A549 (cell line): Measurements from ENCODE around the gene PRKCQ. TPM values are rescaled to one million over a fixed set of nuclear protein-coding genes. Genes with fewer than 3 reads are reported as not detected.

Experiments
- ATAC-seq, 2 experiments: fragments of 200-7000 bp in 1 of 2; fragments of >200 bp in 1 of 2; cut with Nextera tagmentation in 1 of 2; cut with Tn5 transposase in 1 of 2; 3 replicates each; pipeline versions ENCODE4 v1.8.0 to v1.9.1; 2018 to 2020; ENCODE audit warnings: mild to moderate bottlenecking in 1 of 2, moderate library complexity in 1 of 2
- CTCF ChIA-PET: fragments of 300-600 bp; sonication (Branson Sonifier 250); formaldehyde crosslinking; extraction: SDS; loops from one replicate; lab custom pipeline; 2021; ENCODE audit warnings: antibody characterized with exemption, inconsistent platforms; lab: Yijun Ruan, JAX
- POLR2A ChIA-PET: fragments of 350-600 bp; formaldehyde crosslinking; extraction: SDS; loops from one replicate; lab custom pipeline; 2021; ENCODE audit warnings: antibody characterized with exemption, inconsistent platforms; lab: Yijun Ruan, JAX
- DNase-seq, 2 experiments: peaks; one replicate each; pipeline versions ENCODE4 v3.0.0 to v3.0.0-alpha.2; 2011 to 2016; ENCODE audit warnings: low read depth in 1 of 2, low spot score in 1 of 2
- FAIRE-seq: peaks from 2 replicates; lab custom pipeline; 2011; peaks lifted over from hg19 to GRCh38; lab: Jason Lieb, UNC
- H3K27ac ChIP-seq, 2 experiments: fragments of >200 bp; sonication (Bioruptor Twin); formaldehyde crosslinking; 3 replicates each; pipeline ENCODE4 v1.5.1; 2016 to 2017
- H3K4me1 ChIP-seq: fragments of >200 bp; sonication (Bioruptor Twin); formaldehyde crosslinking; 3 replicates; pipeline ENCODE4 v1.6.1; 2016
- H3K4me2 ChIP-seq: fragments of >200 bp; sonication (Bioruptor Twin); formaldehyde crosslinking; 3 replicates; pipeline ENCODE4 v1.6.1; 2016
- H3K4me3 ChIP-seq: fragments of >200 bp; sonication (Bioruptor Twin); formaldehyde crosslinking; 3 replicates; pipeline ENCODE4 v1.5.1; 2016
- H3K9me3 ChIP-seq: fragments of >200 bp; sonication (Bioruptor Twin); formaldehyde crosslinking; 3 replicates; pipeline ENCODE4 v1.6.1; 2016
- CBX2 ChIP-seq: fragments of 200-600 bp; sonication (generic); IDR thresholded peaks from 2 replicates; pipeline ENCODE4 v1.6.1; 2016; ENCODE audit warnings: low read depth, mild to moderate bottlenecking, borderline replicate concordance
- CHD4 ChIP-seq: fragments of 200-600 bp; sonication (generic); IDR thresholded peaks from 2 replicates; pipeline ENCODE4 v1.6.1; 2016; ENCODE audit warnings: antibody characterized with exemption, mild to moderate bottlenecking, borderline replicate concordance
- CTCF ChIP-seq: fragments of >200 bp; sonication (Bioruptor Twin); formaldehyde crosslinking; IDR thresholded peaks from 3 replicates; pipeline ENCODE4 v1.5.1; 2016
- ELK1 ChIP-seq: fragments of 150-350 bp; IDR thresholded peaks from 2 replicates; pipeline ENCODE4 v1.6.1; 2014; ENCODE audit warnings: low read depth, mild to moderate bottlenecking, low read length
- EP300 ChIP-seq, 2 experiments: fragments of >200 bp; sonication (Bioruptor Twin); formaldehyde crosslinking; IDR thresholded peaks; 2 replicates in 1 of 2; 3 replicates in 1 of 2; pipeline ENCODE4 v1.6.1; 2016 to 2017
- FOSB ChIP-seq: fragments of 250-450 bp; sonication (Bioruptor Pico); IDR thresholded peaks from 2 replicates; pipeline ENCODE4 v1.5.0; 2020; ENCODE audit warnings: mild to moderate bottlenecking, moderate library complexity
- GATA3 ChIP-seq: IDR thresholded peaks from 2 replicates; pipeline ENCODE4 v1.6.1; 2012; ENCODE audit warnings: borderline replicate concordance
- HES2 ChIP-seq: fragments of >200 bp; sonication (Bioruptor Twin); formaldehyde crosslinking; IDR thresholded peaks from 2 replicates; pipeline ENCODE4 v1.6.1; 2016
- JUN ChIP-seq, 2 experiments: fragments of >200 bp; sonication (Bioruptor Twin); formaldehyde crosslinking; IDR thresholded peaks; 2 replicates in 1 of 2; 3 replicates in 1 of 2; pipeline ENCODE4 v1.6.1; 2016 to 2017
- KDM5A ChIP-seq: fragments of 200-600 bp; sonication (generic); IDR thresholded peaks from 2 replicates; pipeline ENCODE4 v1.6.1; 2016; ENCODE audit warnings: antibody characterized with exemption, mild to moderate bottlenecking
- MAZ ChIP-seq: fragments of 150-350 bp; IDR thresholded peaks from 2 replicates; pipeline ENCODE4 v1.6.1; 2014; ENCODE audit warnings: antibody characterized with exemption, low read depth, low read length, borderline replicate concordance
- NPAS2 ChIP-seq: fragments of 250-450 bp; sonication (Bioruptor Pico); IDR thresholded peaks from 2 replicates; pipeline ENCODE4 v1.8.0; 2022; ENCODE audit warnings: mild to moderate bottlenecking, moderate library complexity, borderline replicate concordance
- POLR2A ChIP-seq: IDR thresholded peaks from 2 replicates; pipeline ENCODE4 v1.6.1; 2012; ENCODE audit warnings: mild to moderate bottlenecking, low read length
- RAD21 ChIP-seq, 2 experiments: fragments of >200 bp in 1 of 2; sonication (Bioruptor Twin) in 1 of 2; formaldehyde crosslinking in 1 of 2; IDR thresholded peaks in 1 of 2; conservative IDR thresholded peaks in 1 of 2; 2 replicates in 1 of 2; 3 replicates in 1 of 2; pipeline ENCODE4 v1.6.1; 2012 to 2018; ENCODE audit warnings: inconsistent platforms in 1 of 2
- RARB ChIP-seq: fragments of 250-450 bp; sonication (Bioruptor Pico); IDR thresholded peaks from 2 replicates; pipeline ENCODE4 v1.8.0; 2021; ENCODE audit warnings: mild to moderate bottlenecking, moderate library complexity
- SMC3 ChIP-seq: fragments of >200 bp; sonication (Bioruptor Twin); formaldehyde crosslinking; IDR thresholded peaks from 3 replicates; pipeline ENCODE4 v1.6.1; 2018; ENCODE audit warnings: inconsistent platforms
- TP53 ChIP-seq: fragments of 250-450 bp; sonication (Bioruptor Pico); IDR thresholded peaks from 2 replicates; pipeline ENCODE4 v1.5.0; 2021; ENCODE audit warnings: mild to moderate bottlenecking, moderate library complexity
- ZC3H11A ChIP-seq: fragments of 450-650 bp; IDR thresholded peaks from 2 replicates; pipeline ENCODE4 v1.6.1; 2014; ENCODE audit warnings: antibody characterized with exemption, mild to moderate bottlenecking
- WGBS: methylation state at CpG from one replicate; pipeline ENCODE4 v1.1.6; 2017; ENCODE audit errors: missing lambda C conversion rate; 5-methylcytosine and 5-hydroxymethylcytosine counted together
- polyA plus RNA-seq, 4 experiments: library from polyadenylated mRNA; depleted of rRNA in 3 of 4; stranded (reverse); fragments of >200 nt; fragmentation: RNase III in 1 of 4; extraction: RNeasy Plus Mini Kit Qiagen cat#74134 plus additional on column Dnase treatment in 1 of 4; gene quantifications; 2 replicates in 3 of 4; 3 replicates in 1 of 4; pipeline ENCODE4 v1.2.3, GENCODE V29; 2011 to 2017
- TF ChIP-seq, protein P1 (sequence below): IDR thresholded peaks from 2 replicates; pipeline ENCODE4 v1.6.1; 2012; ENCODE audit warnings: low read depth, borderline replicate concordance
- TF ChIP-seq, protein P2 (sequence below): fragments of 250-450 bp; sonication (Bioruptor Pico); IDR thresholded peaks from 2 replicates; pipeline ENCODE4 v1.5.0; 2020; ENCODE audit warnings: low read depth, mild to moderate bottlenecking, moderate library complexity

Gene PRKCQ
- polyA plus RNA-seq, 2 of the 4 experiments (the other 2 are of a cell fraction), result 3.7 to 7.1 TPM

GRCh38 chr10:6418613-6419216 is 161.4 kb downstream of the PRKCQ start:
- no peak overlapping the region for H3K4me2 ChIP-seq
- WGBS, result 6% methylated on average over 2 of the region's 2 CpGs
- no peak for TF ChIP-seq SMC3
- no peak for TF ChIP-seq GATA3
- TF ChIP-seq ELK1, result no peak
- no peak for TF ChIP-seq TP53 (CRISPR knock-in tag)
- no peak for TF ChIP-seq HES2
- no peak for TF ChIP-seq JUN (IDR thresholded peaks at IDR 0.05)
- no peak for TF ChIP-seq POLR2A
- no peak for TF ChIP-seq EP300 (IDR thresholded peaks at IDR 0.05)
- TF ChIP-seq, protein P1, sequence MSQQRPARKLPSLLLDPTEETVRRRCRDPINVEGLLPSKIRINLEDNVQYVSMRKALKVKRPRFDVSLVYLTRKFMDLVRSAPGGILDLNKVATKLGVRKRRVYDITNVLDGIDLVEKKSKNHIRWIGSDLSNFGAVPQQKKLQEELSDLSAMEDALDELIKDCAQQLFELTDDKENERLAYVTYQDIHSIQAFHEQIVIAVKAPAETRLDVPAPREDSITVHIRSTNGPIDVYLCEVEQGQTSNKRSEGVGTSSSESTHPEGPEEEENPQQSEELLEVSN, result no peak
- no peak for TF ChIP-seq KDM5A
- TF ChIP-seq MAZ, result no peak
- TF ChIP-seq CHD4, result no peak
- TF ChIP-seq FOSB (CRISPR knock-in tag), result no peak
- no peak for TF ChIP-seq RARB (CRISPR knock-in tag)
- TF ChIP-seq, protein P2, sequence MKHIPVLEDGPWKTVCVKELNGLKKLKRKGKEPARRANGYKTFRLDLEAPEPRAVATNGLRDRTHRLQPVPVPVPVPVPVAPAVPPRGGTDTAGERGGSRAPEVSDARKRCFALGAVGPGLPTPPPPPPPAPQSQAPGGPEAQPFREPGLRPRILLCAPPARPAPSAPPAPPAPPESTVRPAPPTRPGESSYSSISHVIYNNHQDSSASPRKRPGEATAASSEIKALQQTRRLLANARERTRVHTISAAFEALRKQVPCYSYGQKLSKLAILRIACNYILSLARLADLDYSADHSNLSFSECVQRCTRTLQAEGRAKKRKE, result no peak
- no peak for TF ChIP-seq NPAS2
- TF ChIP-seq CBX2, result no peak
- ATAC-seq, result no peak
- FAIRE-seq, result no peak
- ChIA-PET CTCF (interaction anchor here (0.6 to 2.0 kb wide), 4 partner anchors 13 to 251 kb away, joined by 3 to 18 read pairs (median 10); no protein-coding TSS in a partner anchor), POLR2A (no interaction called here)
- no peaks in the 10 kb centered on the region for H3K4me1 ChIP-seq
- H3K9me3 ChIP-seq, result no peaks in the 10 kb centered on the region
- no peak for DNase-seq
- H3K27ac ChIP-seq, result no peak overlapping the region
- no peak overlapping the region for H3K4me3 ChIP-seq

- Histone ChIP-seq H3K4me1 (no peaks in the 10 kb centered on the region), H3K4me2 (no peak overlapping the region), H3K27ac (no peak overlapping the region), H3K4me3 (no peak overlapping the region), H3K9me3 (no peaks in the 10 kb centered on the region)
- TF ChIP-seq ZC3H11A (no peak), SMC3 (no peak)
- ATAC-seq, result peak in 1 of 2 experiments; percentile 35; a peak in 2 of 6 replicates
- CTCF ChIA-PET, result interaction anchor here (0.6 to 2.0 kb wide), 7 partner anchors 12 to 999 kb away, joined by 3 to 18 read pairs (median 3); no protein-coding TSS in a partner anchor
- POLR2A ChIA-PET, result no interaction called here
- DNase-seq, result no peak
- WGBS, result 26% methylated on average over 5 of the region's 5 CpGs
- no peak for FAIRE-seq
Observed at GRCh38 chr10:6418167-6418566, 161.9 kb downstream of the PRKCQ start.

- WGBS, result 44% methylated on average over 3 of the region's 3 CpGs
- no peaks in the 10 kb centered on the region for H3K4me1 ChIP-seq
- TF ChIP-seq POLR2A, result no peak
- peak; percentile 88 for TF ChIP-seq CTCF
- TF ChIP-seq RAD21 (conservative IDR thresholded peaks at IDR 0.05 in 1 of 2, IDR thresholded peaks at IDR 0.05 in 1 of 2), result peak; percentile 88 to 94
- peak; percentile 64 for TF ChIP-seq SMC3
- FAIRE-seq, result peak; percentile 93
- no peak overlapping the region for H3K4me2 ChIP-seq
- no peak overlapping the region for H3K27ac ChIP-seq
- no peak overlapping the region for H3K4me3 ChIP-seq
- peak; percentile 86 to 95 for ATAC-seq
- CTCF ChIA-PET, result interaction anchor here (0.7 to 3.2 kb wide), 18 partner anchors 10 to 1019 kb away, joined by 3 to 30 read pairs (median 3); no protein-coding TSS in a partner anchor
- DNase-seq, result peak; percentile 71 to 75
- no peaks in the 10 kb centered on the region for H3K9me3 ChIP-seq
- POLR2A ChIA-PET, result no interaction called here
Observed at GRCh38 chr10:6416892-6417512, 163.1 kb downstream of the PRKCQ start.
